ENCODE data around the gene TRAPPC8.
"Not testable (repeated sequence)": the region's sequence is repeated elsewhere in the genome, so short reads cannot be mapped to it uniquely, and the experiment has no call there.

The TRAPPC8 gene

GRCh38 chr18:31942291-31942998 is 483 bp downstream of the TRAPPC8 start:
- peak; percentile 24 for DNase-seq (ENCODE audit: low read depth)

DNA sequence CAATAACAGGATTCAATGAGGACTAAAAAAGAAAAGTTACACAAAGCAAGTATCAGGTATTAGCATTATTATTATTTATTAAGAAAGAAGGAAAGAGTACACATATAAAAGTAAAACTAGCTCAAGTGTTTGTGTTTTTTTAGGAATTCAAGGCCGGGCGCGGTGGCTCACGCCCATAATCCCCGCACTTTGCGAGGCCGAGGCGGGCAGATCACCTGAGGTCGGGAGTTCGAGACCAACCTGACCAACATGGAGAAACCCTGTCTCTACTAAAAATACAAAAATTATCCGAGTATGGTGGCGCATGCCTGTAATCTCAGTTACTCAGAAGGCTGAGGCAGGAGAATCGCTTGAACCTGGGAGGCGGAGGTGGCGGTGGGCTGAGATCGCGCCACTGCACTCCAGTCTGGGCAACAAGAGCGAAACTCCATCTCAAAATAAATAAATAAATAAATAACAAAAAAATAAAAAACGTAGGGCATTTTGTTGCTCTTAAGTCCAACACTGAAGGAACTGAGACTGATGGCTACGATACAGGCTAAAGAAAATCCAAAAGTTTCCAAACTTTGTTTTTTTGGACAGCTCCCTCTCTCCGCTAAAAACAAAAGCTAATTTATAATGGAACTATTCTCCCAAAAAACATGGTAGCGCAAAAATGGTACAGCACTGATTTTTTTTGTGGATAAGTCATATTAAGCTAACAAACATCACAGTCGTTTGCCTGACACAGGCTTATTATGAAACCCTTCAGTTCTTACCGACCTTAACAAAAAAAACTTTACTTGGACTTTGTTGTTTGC is 1.7 kb downstream of the TRAPPC8 start:
- DNase-seq (ENCODE audit: low read depth): no peak

DNA sequence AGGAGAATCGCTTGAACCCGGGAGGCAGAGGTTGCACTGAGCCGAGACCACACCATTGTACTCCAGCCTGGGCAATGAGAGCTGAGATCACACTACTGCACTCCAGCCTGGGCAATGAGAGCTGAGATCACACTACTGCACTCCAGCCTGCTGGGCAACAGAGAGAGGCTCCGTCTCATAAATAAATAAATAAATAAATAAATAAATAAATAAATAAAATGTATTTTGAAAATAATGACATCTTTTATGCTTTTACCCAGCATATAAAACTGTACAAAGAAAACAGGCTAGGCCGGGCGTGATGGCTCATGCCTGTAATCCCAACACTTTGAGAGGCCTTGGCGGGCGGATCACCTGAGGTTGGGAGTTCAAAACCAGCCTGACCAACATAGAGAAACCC is 8.2 kb downstream of the TRAPPC8 start:
- DNase-seq (ENCODE audit: low read depth): not testable (repeated sequence)

DNA sequence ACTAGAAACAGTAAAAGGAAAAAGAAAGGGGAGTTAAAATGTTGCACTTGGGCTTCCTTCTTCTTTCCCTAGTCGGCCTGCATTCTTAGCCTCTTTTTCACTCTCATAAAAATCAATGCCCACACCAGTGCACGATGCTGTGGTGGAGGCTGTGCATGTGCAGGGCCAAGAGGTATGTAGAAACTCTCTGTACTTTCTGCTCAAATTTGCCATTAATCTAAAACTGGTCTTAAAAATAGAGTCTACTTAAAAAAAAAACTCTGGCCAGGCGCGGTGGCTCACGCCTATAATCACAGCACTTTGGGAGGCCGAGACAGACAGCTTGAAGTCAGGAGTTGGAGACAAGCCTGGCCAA is 11.1 kb downstream of the TRAPPC8 start:
- peak; percentile 13 for DNase-seq (ENCODE audit: low read depth)

GRCh38 chr18:31931163-31931885 is 11.6 kb downstream of the TRAPPC8 start:
- no peak for DNase-seq (ENCODE audit: low read depth)

DNA sequence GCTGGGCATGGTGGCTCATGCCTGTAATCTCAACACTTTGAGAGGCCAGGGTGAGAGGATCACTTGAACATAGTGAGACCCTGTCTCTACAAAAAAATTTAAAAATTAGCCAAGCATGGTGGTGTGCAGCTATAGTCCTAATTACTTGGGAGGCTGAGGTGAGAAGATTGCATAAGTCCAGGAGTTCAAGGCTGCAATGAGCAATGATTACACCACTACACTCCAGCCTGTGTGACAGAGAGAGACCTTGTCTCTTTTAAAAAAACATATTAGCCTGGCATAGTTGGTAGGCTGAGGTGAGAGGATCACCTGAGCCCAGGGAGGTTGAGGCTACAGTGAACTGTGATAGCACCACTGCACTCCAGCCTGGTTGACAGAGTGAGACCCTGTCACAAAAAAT is 13.7 kb downstream of the TRAPPC8 start:
- no peak for DNase-seq (ENCODE audit: low read depth)

GRCh38 chr18:31926988-31927387 is 15.9 kb downstream of the TRAPPC8 start:
- not testable (repeated sequence) for DNase-seq (ENCODE audit: low read depth)

DNA sequence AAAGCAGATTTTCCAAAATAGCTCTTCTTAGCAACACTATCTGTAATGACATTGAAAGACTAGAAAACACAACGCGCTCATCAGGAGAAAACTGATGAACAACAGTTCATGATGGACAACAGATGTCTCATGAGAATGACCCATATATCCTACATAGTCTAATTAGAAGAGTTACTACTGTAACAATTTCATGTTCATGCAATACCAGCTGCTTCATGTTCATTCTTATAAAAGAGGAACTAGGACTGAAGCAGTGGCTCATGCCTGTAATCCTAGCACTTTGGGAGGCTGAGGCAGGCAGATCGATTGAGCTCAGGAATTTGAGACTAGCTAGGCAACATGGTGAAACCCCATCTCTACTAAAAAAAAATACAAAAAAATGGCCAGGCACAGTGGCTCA is 22.7 kb downstream of the TRAPPC8 start:
- no peak for DNase-seq (ENCODE audit: low read depth)

- not testable (repeated sequence) for DNase-seq (ENCODE audit: low read depth)
These were observed 23.6 kb downstream of the TRAPPC8 start for GRCh38 chr18:31919366-31919765.

DNA sequence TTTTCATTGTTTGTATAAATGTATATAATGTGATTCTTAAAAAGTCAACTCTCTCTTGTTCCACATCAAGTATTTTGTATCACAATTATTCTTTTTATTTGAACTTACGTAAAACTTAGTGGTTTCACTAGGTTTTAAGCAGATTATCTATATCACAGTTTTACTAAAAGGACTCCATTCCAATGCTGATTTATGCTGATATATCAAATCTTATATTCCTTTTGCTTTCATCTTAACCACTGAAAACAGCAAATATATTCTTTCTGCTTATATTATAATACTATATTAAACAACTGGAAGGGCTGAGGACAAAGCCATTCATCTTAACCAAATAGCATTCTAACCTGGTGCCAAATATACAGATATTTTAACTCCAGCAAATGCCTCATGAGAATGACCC is 24.2 kb downstream of the TRAPPC8 start:
- no peak for DNase-seq (ENCODE audit: low read depth)

GRCh38 chr18:31901063-31901462 is 41.9 kb downstream of the TRAPPC8 start:
- no peak for DNase-seq (ENCODE audit: low read depth)

GRCh38 chr18:31899771-31900170 is 43.2 kb downstream of the TRAPPC8 start:
- DNase-seq (ENCODE audit: low read depth): not testable (repeated sequence)

- DNase-seq (ENCODE audit: low read depth): no peak
These were observed 50.0 kb downstream of the TRAPPC8 start for GRCh38 chr18:31892936-31893335.

DNA sequence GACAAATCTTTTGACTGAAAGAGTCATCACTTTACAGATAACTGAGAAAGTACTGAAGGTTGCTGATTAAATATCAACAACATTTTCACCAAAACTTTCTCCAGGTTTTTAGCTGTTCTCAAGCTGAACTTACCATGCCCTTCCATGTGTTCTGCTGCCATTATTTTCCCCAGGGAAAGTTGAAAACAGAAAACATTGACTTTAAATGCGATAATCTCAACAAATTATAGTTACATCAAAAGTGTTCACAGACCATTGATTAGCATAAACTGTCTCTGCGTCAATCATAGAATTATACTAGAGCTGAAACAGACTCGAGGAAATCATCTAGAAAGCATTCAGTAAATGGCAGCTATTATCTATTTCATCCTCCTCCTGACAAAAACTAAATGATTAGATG is 51.4 kb downstream of the TRAPPC8 start:
- DNase-seq (ENCODE audit: low read depth): no peak

DNA sequence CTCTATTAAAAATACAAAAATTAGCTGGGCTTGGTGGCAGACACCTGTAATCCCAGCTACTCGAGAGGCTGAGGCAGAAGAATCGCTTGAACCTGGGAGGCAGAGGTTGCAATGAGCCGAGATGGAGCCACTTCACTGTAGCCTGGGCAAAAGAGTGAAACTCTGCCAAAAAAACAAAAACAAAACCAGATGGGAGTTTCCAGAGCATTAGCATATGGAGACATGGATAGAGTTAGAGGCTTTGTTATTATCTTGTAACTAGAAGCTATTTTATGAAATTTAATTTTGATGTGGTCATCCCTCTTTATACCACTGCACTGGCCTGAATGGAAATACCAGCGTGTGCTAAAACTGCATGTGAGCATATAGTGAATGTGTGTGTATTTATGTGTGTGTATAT is 58.9 kb downstream of the TRAPPC8 start:
- DNase-seq (ENCODE audit: low read depth): no peak

GRCh38 chr18:31880186-31880898 is 62.6 kb downstream of the TRAPPC8 start:
- no peak for DNase-seq (ENCODE audit: low read depth)

DNA sequence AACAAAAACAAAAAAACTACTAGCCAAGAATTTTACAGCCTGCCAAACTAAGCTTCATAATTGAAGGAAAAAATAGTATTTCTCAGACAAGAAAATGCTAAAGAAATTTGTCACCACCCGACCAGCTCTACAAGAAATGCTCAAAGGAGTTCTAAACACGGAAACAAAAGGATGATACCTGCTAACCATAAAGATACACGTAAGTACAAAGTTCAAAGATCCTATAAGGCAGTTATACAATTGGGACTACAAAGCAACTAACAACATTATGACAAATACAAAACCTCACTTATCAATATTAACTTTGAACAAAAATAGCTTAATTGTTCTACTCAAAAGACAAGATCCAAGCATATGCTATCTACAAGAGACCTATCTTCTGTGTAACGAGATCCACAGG is 64.6 kb downstream of the TRAPPC8 start:
- no peak for DNase-seq (ENCODE audit: low read depth)

DNA sequence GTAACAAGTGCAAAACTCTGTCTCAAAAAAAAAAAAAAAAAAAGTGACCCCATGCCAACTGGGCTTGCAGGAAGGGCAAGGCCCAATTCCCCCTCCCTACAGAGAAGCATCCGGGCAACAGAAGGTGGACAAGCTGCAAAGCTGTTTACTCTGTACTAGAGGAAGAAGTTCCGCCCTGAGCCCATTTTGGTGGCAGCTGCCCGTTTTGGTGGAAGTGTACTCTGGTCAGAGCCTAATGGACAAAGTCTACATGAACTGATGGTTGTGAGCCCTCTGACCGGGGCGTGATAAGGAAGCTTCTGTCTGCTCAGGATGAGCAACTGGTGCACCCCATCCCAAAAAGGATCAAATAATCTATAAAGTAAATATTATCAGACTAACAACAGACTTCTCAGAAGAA is 65.0 kb downstream of the TRAPPC8 start:
- no peak for DNase-seq (ENCODE audit: low read depth)

GRCh38 chr18:31876707-31877106 is 66.2 kb downstream of the TRAPPC8 start:
- no peak for DNase-seq (ENCODE audit: low read depth)

GRCh38 chr18:31875301-31875700 is 67.6 kb downstream of the TRAPPC8 start:
- no peak for DNase-seq (ENCODE audit: low read depth)

DNA sequence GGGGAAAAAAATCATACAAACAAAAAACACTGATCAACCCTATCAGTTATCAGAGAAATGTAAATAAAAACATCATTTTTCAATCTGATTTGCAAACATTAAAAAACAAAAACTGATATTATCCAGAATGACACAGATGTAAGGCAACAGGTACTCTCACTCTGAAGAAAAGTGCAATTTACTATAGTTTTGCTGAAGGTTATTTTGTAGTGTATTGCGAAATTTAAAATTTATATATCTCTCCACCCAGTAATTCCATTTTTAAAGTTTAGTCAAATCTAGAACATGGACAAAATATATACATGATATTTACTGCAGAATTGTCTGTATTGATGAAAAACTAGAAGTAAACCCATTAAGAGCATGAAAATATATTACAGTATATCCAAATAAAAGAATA is 79.8 kb downstream of the TRAPPC8 start:
- DNase-seq (ENCODE audit: low read depth): no peak

GRCh38 chr18:31860488-31860887 is 82.4 kb downstream of the TRAPPC8 start:
- DNase-seq (ENCODE audit: low read depth): no peak
